OCI-LY7 (cell line): ENCODE data around the gene CLEC4C. TPM values are rescaled to one million over a fixed set of nuclear protein-coding genes. Genes with fewer than 3 reads are reported as not detected.
A peak's percentile ranks its signal among the peaks of the same experiment; 100 is the strongest.

Experiments
- BruUV-seq: library from RNA; stranded (reverse); fragments of 400-500 nt; replicated peaks from 2 replicates; lab custom pipeline; 2021; lab: Mats Ljungman, UMichigan
- CTCF ChIA-PET: fragments of 300-600 bp; sonication (Branson Sonifier 250); formaldehyde crosslinking; loops from one replicate; lab custom pipeline; 2022; ENCODE audit warnings: antibody characterized with exemption; ENCODE audit not compliant: unreplicated experiment; lab: Charles Lee
- POLR2A ChIA-PET: fragments of 300-600 bp; sonication (Branson Sonifier 250); formaldehyde crosslinking; loops from one replicate; lab custom pipeline; 2022; ENCODE audit warnings: antibody characterized with exemption; lab: Charles Lee
- DNase-seq: peaks from one replicate; pipeline ENCODE4 v3.0.0-alpha.2; 2015; ENCODE audit warnings: low spot score
- H2AFZ ChIP-seq: fragments of 200-600 bp; sonication (generic), shearing (Covaris generic); 2 replicates; pipeline ENCODE4 v1.6.1; 2014; ENCODE audit warnings: mild to moderate bottlenecking, antibody characterized with exemption, low read length, moderate library complexity
- H3K27ac ChIP-seq: fragments of 200-600 bp; sonication (generic); 2 replicates; pipeline ENCODE4 v1.5.1; 2014; ENCODE audit warnings: mixed run types, low read depth, mild to moderate bottlenecking, moderate library complexity, low read length, inconsistent platforms; ENCODE audit not compliant: poor library complexity, severe bottlenecking
- H3K36me3 ChIP-seq: fragments of 200-600 bp; sonication (generic); 2 replicates; pipeline ENCODE4 v1.6.1; 2014; ENCODE audit warnings: mild to moderate bottlenecking, antibody characterized with exemption, low read length, moderate library complexity, mixed read lengths; ENCODE audit not compliant: insufficient read depth
- H3K4me1 ChIP-seq: fragments of 200-600 bp; sonication (generic); 2 replicates; pipeline ENCODE4 v1.5.1; 2014; ENCODE audit warnings: mild to moderate bottlenecking, low read length; ENCODE audit not compliant: insufficient read depth, poor library complexity, severe bottlenecking
- H3K4me2 ChIP-seq: fragments of 200-600 bp; sonication (generic); 2 replicates; pipeline ENCODE4 v1.6.1; 2014; ENCODE audit warnings: mild to moderate bottlenecking, low read length
- H3K4me3 ChIP-seq: fragments of 200-600 bp; sonication (generic); 2 replicates; pipeline ENCODE4 v1.5.1; 2014; ENCODE audit warnings: mild to moderate bottlenecking, low read depth, low read length; ENCODE audit not compliant: poor library complexity, severe bottlenecking
- H3K79me2 ChIP-seq: fragments of 200-600 bp; sonication (generic); 2 replicates; pipeline ENCODE4 v1.6.1; 2016; ENCODE audit warnings: low read depth, mild to moderate bottlenecking, low read length, moderate library complexity, mixed read lengths; ENCODE audit not compliant: insufficient read depth
- H3K9me2 ChIP-seq: fragments of 200-600 bp; sonication (generic); 2 replicates; pipeline ENCODE4 v1.6.1; 2016; ENCODE audit warnings: mild to moderate bottlenecking, low read length, mixed read lengths; ENCODE audit not compliant: insufficient read depth
- H3K9me3 ChIP-seq: fragments of 200-600 bp; sonication (generic); 2 replicates; pipeline ENCODE4 v1.6.1; 2014; ENCODE audit warnings: mild to moderate bottlenecking, mixed run types, low read length, mixed read lengths
- H4K20me1 ChIP-seq: fragments of 200-600 bp; sonication (generic); 2 replicates; pipeline ENCODE4 v1.6.1; 2014; ENCODE audit warnings: mild to moderate bottlenecking, antibody characterized with exemption, low read length, moderate library complexity, mixed read lengths; ENCODE audit not compliant: insufficient read depth
- EZH2phosphoT487 ChIP-seq: fragments of 200-600 bp; sonication (generic); IDR thresholded peaks from 2 replicates; pipeline ENCODE4 v1.6.1; 2018; ENCODE audit warnings: low read depth, borderline replicate concordance, mild to moderate bottlenecking, mixed run types, antibody characterized with exemption, low read length, moderate library complexity, mixed read lengths
- intact Hi-C: fragments of 100-400 bp; cut with micrococcal nuclease; formaldehyde crosslinking; loops from one replicate; pipeline ENCODE4 v1.10.0; 2022; ENCODE audit not compliant: unreplicated experiment
- total RNA-seq, 2 experiments: library from RNA; depleted of rRNA in 1 of 2; stranded (reverse); fragments of >200 nt in 1 of 2; shearing (Covaris generic) in 1 of 2; gene quantifications; 2 replicates each; pipeline ENCODE4 v1.2.3, GENCODE V29; 2014 to 2022
- TF ChIP-seq, protein P1 (sequence below): fragments of 200-600 bp; sonication (generic); conservative IDR thresholded peaks from 2 replicates; pipeline ENCODE4 v1.5.1; 2014; ENCODE audit warnings: mild to moderate bottlenecking, antibody characterized with exemption, low read length, moderate library complexity, mixed read lengths

Gene CLEC4C
- total RNA-seq, 2 experiments from 2014 or later, result not detected

DNA sequence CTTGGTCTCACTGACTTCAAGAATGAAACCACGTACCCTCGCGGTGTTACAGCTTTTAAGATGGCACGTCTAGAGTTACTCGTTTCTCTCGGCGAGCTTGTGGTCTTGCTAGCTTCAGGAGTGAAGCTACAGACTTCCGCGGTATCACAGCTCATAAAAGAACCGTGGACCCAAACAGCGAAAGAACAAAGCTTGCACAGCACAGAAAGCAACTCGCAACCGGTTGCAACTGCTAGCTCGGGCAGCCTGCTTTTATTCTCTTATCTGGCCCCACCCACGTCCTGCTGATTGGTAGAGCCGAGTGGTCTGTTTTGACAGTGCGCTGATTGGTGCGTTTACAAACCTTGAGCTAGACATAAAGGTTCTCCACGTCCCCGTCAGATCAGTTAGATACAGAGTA, 4.2 kb upstream of the CLEC4C start:
- intact Hi-C loops, result no loop called here
- Histone ChIP-seq H3K4me1 (no peaks in the 10 kb centered on the region), H3K27ac (no peak overlapping the region), H3K4me3 (no peak overlapping the region), H3K79me2 (no peaks in the 10 kb centered on the region), H2AFZ (no peak overlapping the region), H3K9me3 (no peaks in the 10 kb centered on the region), H3K4me2 (no peak overlapping the region), H4K20me1 (no peaks in the 10 kb centered on the region), H3K9me2 (no peaks in the 10 kb centered on the region), H3K36me3 (no peaks in the 10 kb centered on the region)
- POLR2A ChIA-PET, result interaction anchor here (0.5 kb wide), 1 partner anchor 12 kb away, joined by 3 read pairs; no protein-coding TSS in a partner anchor
- CTCF ChIA-PET, result interaction anchor here (0.7 kb wide), 1 partner anchor 75 kb away, joined by 3 read pairs; no protein-coding TSS in a partner anchor
- no peak for DNase-seq
- TF ChIP-seq, protein P1, sequence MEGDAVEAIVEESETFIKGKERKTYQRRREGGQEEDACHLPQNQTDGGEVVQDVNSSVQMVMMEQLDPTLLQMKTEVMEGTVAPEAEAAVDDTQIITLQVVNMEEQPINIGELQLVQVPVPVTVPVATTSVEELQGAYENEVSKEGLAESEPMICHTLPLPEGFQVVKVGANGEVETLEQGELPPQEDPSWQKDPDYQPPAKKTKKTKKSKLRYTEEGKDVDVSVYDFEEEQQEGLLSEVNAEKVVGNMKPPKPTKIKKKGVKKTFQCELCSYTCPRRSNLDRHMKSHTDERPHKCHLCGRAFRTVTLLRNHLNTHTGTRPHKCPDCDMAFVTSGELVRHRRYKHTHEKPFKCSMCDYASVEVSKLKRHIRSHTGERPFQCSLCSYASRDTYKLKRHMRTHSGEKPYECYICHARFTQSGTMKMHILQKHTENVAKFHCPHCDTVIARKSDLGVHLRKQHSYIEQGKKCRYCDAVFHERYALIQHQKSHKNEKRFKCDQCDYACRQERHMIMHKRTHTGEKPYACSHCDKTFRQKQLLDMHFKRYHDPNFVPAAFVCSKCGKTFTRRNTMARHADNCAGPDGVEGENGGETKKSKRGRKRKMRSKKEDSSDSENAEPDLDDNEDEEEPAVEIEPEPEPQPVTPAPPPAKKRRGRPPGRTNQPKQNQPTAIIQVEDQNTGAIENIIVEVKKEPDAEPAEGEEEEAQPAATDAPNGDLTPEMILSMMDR, result no peak
- no peak for TF ChIP-seq EZH2phosphoT487
- BruUV-seq, result no TSS peak

GRCh38 chr12:7750350-7750749, 3.2 kb upstream of the CLEC4C start:
- CTCF ChIA-PET, result no interaction called here
- BruUV-seq, result no TSS peak

DNA sequence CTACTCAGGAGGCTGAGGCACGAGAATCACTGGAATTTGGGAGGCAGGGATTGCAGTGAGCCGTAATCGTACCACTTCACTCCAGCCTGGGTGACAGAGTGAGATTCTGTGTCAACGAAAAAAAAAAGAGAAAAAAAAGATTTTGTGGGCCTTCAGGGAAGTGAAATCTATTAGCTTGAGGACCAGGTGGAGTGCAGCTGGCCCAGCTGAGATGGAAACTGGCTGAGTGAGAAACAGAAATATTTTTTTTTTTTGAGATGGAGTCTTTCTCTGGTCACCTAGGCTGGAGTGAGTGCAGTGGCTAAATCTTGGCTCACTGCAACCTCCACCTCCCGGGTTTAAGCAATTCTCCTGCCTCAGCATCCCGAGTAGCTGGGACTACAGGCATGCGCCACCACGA, 2.3 kb upstream of the CLEC4C start:
- H3K4me3 ChIP-seq, result no peak overlapping the region
- H3K79me2 ChIP-seq, result no peaks in the 10 kb centered on the region
- no TSS peak for BruUV-seq
- H4K20me1 ChIP-seq, result no peaks in the 10 kb centered on the region
- CTCF ChIA-PET, result no interaction called here
- H3K36me3 ChIP-seq, result no peaks in the 10 kb centered on the region
- DNase-seq, result peak; percentile 5
- H3K4me2 ChIP-seq, result no peak overlapping the region
- H3K27ac ChIP-seq, result no peak overlapping the region
- no peak overlapping the region for H2AFZ ChIP-seq
- no peaks in the 10 kb centered on the region for H3K9me3 ChIP-seq
- H3K9me2 ChIP-seq, result no peaks in the 10 kb centered on the region
- TF ChIP-seq EZH2phosphoT487, result no peak
- TF ChIP-seq, protein P1, result no peak
- POLR2A ChIA-PET, result no interaction called here
- H3K4me1 ChIP-seq, result no peaks in the 10 kb centered on the region
- intact Hi-C loops, result no loop called here

More at GRCh38 chr12:7750350-7750749, 3.2 kb upstream of the CLEC4C start:
- no peak for DNase-seq
- H3K9me3 ChIP-seq, result no peaks in the 10 kb centered on the region
- no peaks in the 10 kb centered on the region for H3K79me2 ChIP-seq
- TF ChIP-seq, protein P1, result no peak
- TF ChIP-seq EZH2phosphoT487, result no peak
- H4K20me1 ChIP-seq, result no peaks in the 10 kb centered on the region
- no peak overlapping the region for H3K4me3 ChIP-seq
- H2AFZ ChIP-seq, result no peak overlapping the region
- POLR2A ChIA-PET, result no interaction called here
- H3K9me2 ChIP-seq, result no peaks in the 10 kb centered on the region
- H3K36me3 ChIP-seq, result no peaks in the 10 kb centered on the region
- intact Hi-C loops, result no loop called here
- H3K4me2 ChIP-seq, result no peak overlapping the region
- no peaks in the 10 kb centered on the region for H3K4me1 ChIP-seq
- no peak overlapping the region for H3K27ac ChIP-seq
